IMR-90 (cell line): ENCODE data around the gene NELFCD. TPM values are rescaled to one million over a fixed set of nuclear protein-coding genes. Genes with fewer than 3 reads are reported as not detected.

Experiments
- ATAC-seq: fragments of 200-7000 bp; cut with Tn5 transposase; 2 replicates; pipeline ENCODE4 v1.9.1; 2020; ENCODE audit warnings: low read depth, mild to moderate bottlenecking, moderate library complexity
- BruUV-seq: library from RNA; stranded (reverse); fragments of 400-500 nt; replicated peaks from 2 replicates; lab custom pipeline; 2021; lab: Mats Ljungman, UMichigan
- CTCF ChIA-PET: fragments of 300-600 bp; formaldehyde crosslinking; extraction: SDS; loops from one replicate; lab custom pipeline; 2021; ENCODE audit warnings: antibody characterized with exemption; lab: Yijun Ruan, JAX
- POLR2A ChIA-PET: fragments of 300-600 bp; sonication (Branson Sonifier 250); formaldehyde crosslinking; loops from one replicate; lab custom pipeline; 2022; ENCODE audit warnings: antibody characterized with exemption; ENCODE audit not compliant: unreplicated experiment; lab: Charles Lee
- DNase-seq: peaks from one replicate; pipeline ENCODE4 v3.0.0; 2013
- H2AFZ ChIP-seq: replicated peaks from 2 replicates; pipeline ENCODE3; 2013; ENCODE audit warnings: low read length, mild to moderate bottlenecking; ENCODE audit not compliant: poor library complexity
- H2AK5ac ChIP-seq: 2 replicates; pipeline ENCODE4 v1.6.1; 2013; ENCODE audit warnings: low read depth, low read length, inconsistent platforms
- H2AK9ac ChIP-seq: replicated peaks from 2 replicates; pipeline ENCODE3; 2013; ENCODE audit warnings: mild to moderate bottlenecking, low read depth, low read length, moderate library complexity; ENCODE audit not compliant: poor library complexity
- H2BK120ac ChIP-seq: 2 replicates; pipeline ENCODE4 v1.6.1; 2013; ENCODE audit warnings: low read depth, low read length, inconsistent platforms
- H2BK15ac ChIP-seq: 3 replicates; pipeline ENCODE4 v1.6.1; 2013; ENCODE audit warnings: low read depth, low read length, inconsistent platforms
- H2BK20ac ChIP-seq: 2 replicates; pipeline ENCODE4 v1.6.1; 2013; ENCODE audit warnings: low read depth, mild to moderate bottlenecking, inconsistent platforms, low read length, moderate library complexity
- H2BK5ac ChIP-seq: 2 replicates; pipeline ENCODE4 v1.6.1; 2013; ENCODE audit warnings: mild to moderate bottlenecking, low read depth, low read length, inconsistent platforms; ENCODE audit not compliant: poor library complexity, severe bottlenecking
- H3K14ac ChIP-seq: replicated peaks from 2 replicates; pipeline ENCODE4 v1.6.1; 2013; ENCODE audit warnings: low read depth, low read length, inconsistent platforms
- H3K18ac ChIP-seq: 2 replicates; pipeline ENCODE4 v1.6.1; 2013; ENCODE audit warnings: low read depth, low read length, control low read depth
- H3K23ac ChIP-seq: 2 replicates; pipeline ENCODE4 v1.6.1; 2013; ENCODE audit warnings: low read depth, low read length, inconsistent platforms
- H3K27ac ChIP-seq: 2 replicates; pipeline ENCODE4 v1.5.1; 2013; ENCODE audit warnings: mild to moderate bottlenecking, control low read depth, low read length; ENCODE audit not compliant: insufficient read depth
- H3K27me3 ChIP-seq: 2 replicates; pipeline ENCODE4 v1.6.1; 2013; ENCODE audit warnings: low read length; ENCODE audit not compliant: control insufficient read depth, insufficient read depth
- H3K36me3 ChIP-seq: 2 replicates; pipeline ENCODE4 v1.6.1; 2013; ENCODE audit warnings: low read length, mixed read lengths; ENCODE audit not compliant: control insufficient read depth, insufficient read depth
- H3K4ac ChIP-seq: 2 replicates; pipeline ENCODE4 v1.6.1; 2013; ENCODE audit warnings: low read depth, low read length, inconsistent platforms
- H3K4me1 ChIP-seq: 2 replicates; pipeline ENCODE4 v1.6.1; 2013; ENCODE audit warnings: low read length, mixed read lengths; ENCODE audit not compliant: control insufficient read depth, insufficient read depth
- H3K4me2 ChIP-seq: 2 replicates; pipeline ENCODE4 v1.6.1; 2013; ENCODE audit warnings: low read depth, mild to moderate bottlenecking, control low read depth, low read length, moderate library complexity
- H3K4me3 ChIP-seq: 2 replicates; pipeline ENCODE4 v1.5.1; 2013; ENCODE audit warnings: low read depth, mild to moderate bottlenecking, control low read depth, low read length, moderate library complexity; ENCODE audit not compliant: insufficient read depth
- H3K56ac ChIP-seq: 2 replicates; pipeline ENCODE4 v1.6.1; 2013; ENCODE audit warnings: low read length, inconsistent platforms; ENCODE audit not compliant: insufficient read depth; ENCODE audit errors: extremely low read depth
- H3K79me1 ChIP-seq, 2 experiments: 2 replicates each; pipeline ENCODE4 v1.6.1; 2013; ENCODE audit warnings: low read length in 2 of 2, inconsistent platforms in 1 of 2, low read depth in 1 of 2
- H3K9ac ChIP-seq: 2 replicates; pipeline ENCODE4 v1.6.1; 2013; ENCODE audit warnings: low read depth, low read length, control low read depth
- H3K9me1 ChIP-seq: 2 replicates; pipeline ENCODE4 v1.6.1; 2013; ENCODE audit warnings: low read length, inconsistent platforms; ENCODE audit not compliant: insufficient read depth
- H3K9me3 ChIP-seq: 2 replicates; pipeline ENCODE4 v1.6.1; 2013; ENCODE audit warnings: low read length; ENCODE audit not compliant: control insufficient read depth, insufficient read depth
- H4K20me1 ChIP-seq: 2 replicates; pipeline ENCODE4 v1.6.1; 2013; ENCODE audit warnings: low read length, inconsistent platforms; ENCODE audit not compliant: insufficient read depth
- H4K5ac ChIP-seq: 2 replicates; pipeline ENCODE4 v1.6.1; 2013; ENCODE audit warnings: mild to moderate bottlenecking, low read depth, low read length, control low read depth
- H4K8ac ChIP-seq, 2 experiments: 2 replicates each; pipeline ENCODE4 v1.6.1; 2013; ENCODE audit warnings: low read depth in 2 of 2, low read length in 2 of 2, control low read depth in 1 of 2, inconsistent platforms in 1 of 2
- H4K91ac ChIP-seq: 2 replicates; pipeline ENCODE4 v1.6.1; 2013; ENCODE audit warnings: low read depth, low read length, inconsistent platforms; ENCODE audit not compliant: insufficient read depth
- MXI1 ChIP-seq: IDR thresholded peaks from 2 replicates; pipeline ENCODE4 v1.6.1; 2012; ENCODE audit warnings: low read depth, mild to moderate bottlenecking, low read length, moderate library complexity, borderline replicate concordance
- RCOR1 ChIP-seq: IDR thresholded peaks from 2 replicates; pipeline ENCODE4 v1.6.1; 2012; ENCODE audit warnings: mild to moderate bottlenecking, low read length, improper control_type of control experiment; ENCODE audit not compliant: insufficient replicate concordance
- RFX5 ChIP-seq: IDR thresholded peaks from 2 replicates; pipeline ENCODE4 v1.8.0; 2012; ENCODE audit warnings: low read depth, mild to moderate bottlenecking, low read length, moderate library complexity
- WGBS, 2 experiments: methylation state at CpG; one replicate each; pipeline versions ENCODE4 v1.1.5 to v1.1.7; 2013; ENCODE audit warnings: missing lambda C conversion rate in 2 of 2; ENCODE audit not compliant: insufficient read length in 1 of 2; ENCODE audit errors: extremely low coverage in 2 of 2; 5-methylcytosine and 5-hydroxymethylcytosine counted together
- dilution Hi-C: fragments of 300-500 bp; cut with HindIII; formaldehyde crosslinking; loops from one replicate; pipeline ENCODE4 v1.14.3; 2018; ENCODE audit warnings: low sequenced_read_pairs; ENCODE audit not compliant: unreplicated experiment
- in situ Hi-C: fragments of 300-500 bp; cut with MboI; formaldehyde crosslinking; loops from 3 replicates; pipeline ENCODE4 v1.14.3; 2019; ENCODE audit warnings: low sequenced_read_pairs, inconsistent platforms, mixed read lengths
- intact Hi-C: fragments of 100-400 bp; cut with micrococcal nuclease; formaldehyde crosslinking; loops from 2 replicates; pipeline ENCODE4 v1.10.0; 2022
- polyA plus RNA-seq, 3 experiments: library from polyadenylated mRNA; depleted of rRNA; stranded (reverse); fragments of >200 nt; gene quantifications; 2 replicates each; pipeline ENCODE4 v1.2.3, GENCODE V29; 2012; ENCODE audit warnings: low replicate concordance in 1 of 3
- total RNA-seq: library from RNA; depleted of rRNA; stranded (reverse); fragments of >200 nt; gene quantifications from 2 replicates; pipeline ENCODE4 v1.2.3, GENCODE V29; 2012

NELFCD gene
- total and polyA plus RNA-seq, 2 of the 4 experiments (the other 2 are of a cell fraction), result 88.9 to 94.1 TPM

DNA sequence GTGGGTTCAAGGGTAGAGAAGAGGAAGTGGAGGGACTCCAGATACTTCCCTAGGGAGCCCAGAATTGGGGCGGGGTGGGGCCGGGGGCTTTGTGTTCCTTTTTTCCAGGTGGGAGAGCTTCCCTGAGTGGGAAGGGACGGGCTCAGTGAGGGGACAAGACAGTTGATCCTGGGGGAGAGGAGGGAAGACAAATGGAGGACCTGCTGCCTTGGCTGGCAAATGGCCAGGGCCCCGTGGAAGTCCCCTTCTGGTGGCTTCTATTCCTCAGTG is 23.4 kb downstream of the NELFCD start:
- Histone ChIP-seq H3K4me1 (peaks cover 12% of the 10 kb centered on the region), H4K5ac (no peak overlapping the region), H4K91ac (no peak overlapping the region), H2BK120ac (no peak overlapping the region), H2AK5ac (no peak overlapping the region), H3K18ac (no peak overlapping the region), H3K9me1 (peaks cover 11% of the 10 kb centered on the region; the same call in 1 of the 2 replicates), H4K8ac (no peak overlapping the region), H3K56ac (no peak overlapping the region), H2BK5ac (no peak overlapping the region), H3K4me3 (no peak overlapping the region), H2AK9ac (no peak overlapping the region), H3K14ac (no peak overlapping the region), H3K36me3 (peaks cover 8% of the 10 kb centered on the region), H3K9ac (no peak overlapping the region), H3K9me3 (no peaks in the 10 kb centered on the region), H2BK20ac (no peak overlapping the region), H3K27me3 (no peaks in the 10 kb centered on the region), H2AFZ (no peak overlapping the region), H3K27ac (no peak overlapping the region), H3K79me1 (peaks cover 10 to 35% of the 10 kb centered on the region in 2 experiments; a peak in 3 of 4 replicates), H3K23ac (no peak overlapping the region), H2BK15ac (no peak overlapping the region), H3K4ac (no peak overlapping the region), H3K4me2 (no peak overlapping the region), H4K20me1 (no peaks in the 10 kb centered on the region; the same call in 1 of the 2 replicates)
- no peak for DNase-seq
- WGBS, 2 experiments, result no CpG with 5 or more reads among the region's 4 CpGs
- dilution Hi-C loops, result no loop called here
- BruUV-seq, result no TSS peak
- no peak for ATAC-seq
- intact Hi-C loops, result no loop called here
- POLR2A ChIA-PET, result no interaction called here
- in situ Hi-C loops, result no loop called here
- CTCF ChIA-PET, result no interaction called here
- TF ChIP-seq MXI1 (no peak), RCOR1 (no peak), RFX5 (no peak)
